ENCODE results near the gene MRPS23. TPM values are rescaled to one million over a fixed set of nuclear protein-coding genes. Genes with fewer than 3 reads are reported as not detected.
A peak's percentile ranks its signal among the peaks of the same experiment; 100 is the strongest.

MRPS23 gene
- total and polyA plus RNA-seq, 2 donors (not counting 1 experiment from before 2014, with no cell fraction given) = 27.9 to 40.0 TPM

- Histone ChIP-seq H3K27me3 (ENCODE audit: control insufficient read depth, insufficient read depth, low read length) (peaks cover 7% of the 10 kb centered on the region), H3K79me2 (ENCODE audit: control insufficient read depth, insufficient read depth, low read length) (no peaks in the 10 kb centered on the region), H3K9ac (ENCODE audit: insufficient read depth, low read length) (no peak overlapping the region), H3K4me3 (replicated peaks in 1 of 4; ENCODE audit: control extremely low read depth in 1 of 4, insufficient read depth in 1 of 4, low read depth in 3 of 4, low read length in 4 of 4) (no peak overlapping the region), H3K4me1 (ENCODE audit: control insufficient read depth, extremely low read depth, insufficient read depth, low read length) (no peaks in the 10 kb centered on the region), H3K36me3 (ENCODE audit: control insufficient read depth, insufficient read depth, low read length) (no peaks in the 10 kb centered on the region), H2AFZ (ENCODE audit: low read length) (no peak overlapping the region), H4K20me1 (ENCODE audit: control insufficient read depth, extremely low read depth, insufficient read depth, low read length) (no peaks in the 10 kb centered on the region), H3K9me3 (ENCODE audit: control insufficient read depth, insufficient read depth, low read depth, low read length) (no peaks in the 10 kb centered on the region), H3K4me2 (ENCODE audit: extremely low read depth, insufficient read depth, low read length) (no peak overlapping the region), H3K27ac (ENCODE audit: insufficient read depth, low read length) (no peak overlapping the region)
- no peak for TF ChIP-seq EZH2 (IDR thresholded peaks at IDR 0.05; ENCODE audit: low read length, missing control alignments)
- TF ChIP-seq, protein P1, sequence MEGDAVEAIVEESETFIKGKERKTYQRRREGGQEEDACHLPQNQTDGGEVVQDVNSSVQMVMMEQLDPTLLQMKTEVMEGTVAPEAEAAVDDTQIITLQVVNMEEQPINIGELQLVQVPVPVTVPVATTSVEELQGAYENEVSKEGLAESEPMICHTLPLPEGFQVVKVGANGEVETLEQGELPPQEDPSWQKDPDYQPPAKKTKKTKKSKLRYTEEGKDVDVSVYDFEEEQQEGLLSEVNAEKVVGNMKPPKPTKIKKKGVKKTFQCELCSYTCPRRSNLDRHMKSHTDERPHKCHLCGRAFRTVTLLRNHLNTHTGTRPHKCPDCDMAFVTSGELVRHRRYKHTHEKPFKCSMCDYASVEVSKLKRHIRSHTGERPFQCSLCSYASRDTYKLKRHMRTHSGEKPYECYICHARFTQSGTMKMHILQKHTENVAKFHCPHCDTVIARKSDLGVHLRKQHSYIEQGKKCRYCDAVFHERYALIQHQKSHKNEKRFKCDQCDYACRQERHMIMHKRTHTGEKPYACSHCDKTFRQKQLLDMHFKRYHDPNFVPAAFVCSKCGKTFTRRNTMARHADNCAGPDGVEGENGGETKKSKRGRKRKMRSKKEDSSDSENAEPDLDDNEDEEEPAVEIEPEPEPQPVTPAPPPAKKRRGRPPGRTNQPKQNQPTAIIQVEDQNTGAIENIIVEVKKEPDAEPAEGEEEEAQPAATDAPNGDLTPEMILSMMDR (conservative IDR thresholded peaks at IDR 0.05 in 1 of 2, IDR thresholded peaks at IDR 0.05 in 1 of 2; ENCODE audit: low read depth in 1 of 2, low read length in 2 of 2) = no peak
- no peak for DNase-seq (ENCODE audit: low read depth in 2 of 2)
These were observed 38.1 kb downstream of the MRPS23 start for GRCh38 chr17:57811638-57812280.

DNA sequence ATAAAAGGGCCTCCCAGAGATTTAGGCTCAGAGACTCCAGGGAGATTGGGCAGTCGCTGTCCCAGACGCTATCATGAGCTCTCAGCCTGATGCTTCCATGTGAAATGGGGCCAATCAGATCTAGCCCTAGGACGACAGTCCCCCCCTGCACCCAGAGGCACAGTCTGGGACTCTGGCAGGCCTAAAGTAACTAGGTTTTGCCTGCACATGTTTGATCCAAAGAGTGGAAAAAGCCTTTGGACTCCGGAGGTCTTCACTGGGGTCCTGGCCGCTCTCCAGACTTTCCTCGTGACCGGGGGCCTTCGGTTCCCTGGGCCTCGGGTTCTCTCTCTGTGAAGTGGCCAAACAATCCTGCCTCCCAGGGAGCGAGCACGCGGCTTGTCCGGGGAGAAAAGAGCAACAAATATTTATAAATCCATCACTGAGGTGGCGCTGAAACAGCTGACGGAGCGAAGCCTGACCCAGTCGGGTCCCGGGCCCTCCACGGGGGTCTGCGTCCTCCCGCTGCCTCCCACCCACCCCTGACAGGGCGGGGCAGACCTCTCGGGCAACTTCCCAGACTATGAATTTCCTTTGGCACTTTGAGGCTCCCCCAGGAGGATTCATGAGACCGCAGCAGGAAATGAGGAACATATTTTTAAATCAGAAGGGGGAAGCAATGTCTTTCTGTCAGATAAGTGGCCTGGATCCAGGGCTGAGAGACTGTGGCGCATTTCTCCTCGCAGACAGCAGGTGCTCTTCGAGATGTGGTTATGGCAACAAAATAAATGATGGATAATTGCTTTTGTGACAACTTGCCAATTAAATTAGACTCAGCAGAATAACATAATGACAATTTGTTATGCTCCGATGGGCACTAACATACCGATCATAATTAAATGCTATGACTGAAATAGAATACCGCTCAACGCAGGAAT lies 38.9 kb downstream of the MRPS23 start:
- Histone ChIP-seq H3K27ac (ENCODE audit: insufficient read depth, low read length) (no peak overlapping the region), H3K9ac (ENCODE audit: insufficient read depth, low read length) (no peak overlapping the region), H3K27me3 (ENCODE audit: control insufficient read depth, insufficient read depth, low read length) (peaks cover 12% of the 10 kb centered on the region), H3K4me2 (ENCODE audit: extremely low read depth, insufficient read depth, low read length) (peak overlapping the region; percentile 0), H3K36me3 (ENCODE audit: control insufficient read depth, insufficient read depth, low read length) (no peaks in the 10 kb centered on the region), H3K4me1 (ENCODE audit: control insufficient read depth, extremely low read depth, insufficient read depth, low read length) (no peaks in the 10 kb centered on the region), H3K4me3 (replicated peaks in 1 of 4; ENCODE audit: control extremely low read depth in 1 of 4, insufficient read depth in 1 of 4, low read depth in 3 of 4, low read length in 4 of 4) (peak overlapping the region in 1 of 4 experiments; percentile 3), H2AFZ (ENCODE audit: low read length) (no peak overlapping the region), H3K79me2 (ENCODE audit: control insufficient read depth, insufficient read depth, low read length) (no peaks in the 10 kb centered on the region), H3K9me3 (ENCODE audit: control insufficient read depth, insufficient read depth, low read depth, low read length) (no peaks in the 10 kb centered on the region), H4K20me1 (ENCODE audit: control insufficient read depth, extremely low read depth, insufficient read depth, low read length) (no peaks in the 10 kb centered on the region)
- peak; percentile 23 to 78 for DNase-seq (ENCODE audit: low read depth in 2 of 2)
- TF ChIP-seq EZH2 (IDR thresholded peaks at IDR 0.05; ENCODE audit: low read length, missing control alignments) = no peak
- TF ChIP-seq, protein P1 (conservative IDR thresholded peaks at IDR 0.05 in 1 of 2, IDR thresholded peaks at IDR 0.05 in 1 of 2; ENCODE audit: low read depth in 1 of 2, low read length in 2 of 2) = peak in 1 of 2 donors; percentile 2

DNA sequence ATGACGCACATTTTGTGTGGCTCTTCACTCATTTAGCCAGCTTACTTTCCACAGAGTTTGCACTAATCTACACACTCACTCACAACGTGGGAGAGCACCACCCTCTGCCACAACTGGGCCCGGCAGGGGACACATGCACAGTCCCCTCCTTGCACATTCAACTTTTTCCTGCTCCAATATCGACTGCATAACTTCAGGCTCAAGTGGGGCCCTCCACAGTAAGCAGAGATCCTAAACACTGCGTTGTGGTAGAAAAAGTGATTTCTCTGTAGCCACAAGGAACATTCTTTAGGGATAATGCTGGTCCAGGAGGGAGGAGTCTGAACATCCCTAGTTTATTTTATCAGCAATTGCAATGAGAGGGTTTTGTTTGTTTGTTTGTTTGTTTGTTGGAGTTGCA lies 40.0 kb downstream of the MRPS23 start:
- Histone ChIP-seq H4K20me1 (ENCODE audit: control insufficient read depth, extremely low read depth, insufficient read depth, low read length) (no peaks in the 10 kb centered on the region), H3K79me2 (ENCODE audit: control insufficient read depth, insufficient read depth, low read length) (no peaks in the 10 kb centered on the region), H3K9me3 (ENCODE audit: control insufficient read depth, insufficient read depth, low read depth, low read length) (no peaks in the 10 kb centered on the region), H3K27me3 (ENCODE audit: control insufficient read depth, insufficient read depth, low read length) (peaks cover 12% of the 10 kb centered on the region), H3K4me1 (ENCODE audit: control insufficient read depth, extremely low read depth, insufficient read depth, low read length) (no peaks in the 10 kb centered on the region), H3K27ac (ENCODE audit: insufficient read depth, low read length) (no peak overlapping the region), H3K36me3 (ENCODE audit: control insufficient read depth, insufficient read depth, low read length) (no peaks in the 10 kb centered on the region), H3K9ac (ENCODE audit: insufficient read depth, low read length) (no peak overlapping the region), H2AFZ (ENCODE audit: low read length) (no peak overlapping the region), H3K4me2 (ENCODE audit: extremely low read depth, insufficient read depth, low read length) (no peak overlapping the region), H3K4me3 (replicated peaks in 1 of 4; ENCODE audit: control extremely low read depth in 1 of 4, insufficient read depth in 1 of 4, low read depth in 3 of 4, low read length in 4 of 4) (no peak overlapping the region)
- no peak for DNase-seq (ENCODE audit: low read depth in 2 of 2)
- no peak for TF ChIP-seq EZH2 (IDR thresholded peaks at IDR 0.05; ENCODE audit: low read length, missing control alignments)
- TF ChIP-seq, protein P1 (conservative IDR thresholded peaks at IDR 0.05 in 1 of 2, IDR thresholded peaks at IDR 0.05 in 1 of 2; ENCODE audit: low read depth in 1 of 2, low read length in 2 of 2) = no peak

Measured in fibroblast of lung (primary cell).